GM19455 (cell line): Measurements from ENCODE around the gene CCNH.

Experiments used
- ATAC-seq: cut with Tn5 transposase; IDR thresholded peaks from one replicate; pipeline ENCODE4 v1.9.1; 2021; ENCODE audit not compliant: unreplicated experiment

The CCNH gene

DNA sequence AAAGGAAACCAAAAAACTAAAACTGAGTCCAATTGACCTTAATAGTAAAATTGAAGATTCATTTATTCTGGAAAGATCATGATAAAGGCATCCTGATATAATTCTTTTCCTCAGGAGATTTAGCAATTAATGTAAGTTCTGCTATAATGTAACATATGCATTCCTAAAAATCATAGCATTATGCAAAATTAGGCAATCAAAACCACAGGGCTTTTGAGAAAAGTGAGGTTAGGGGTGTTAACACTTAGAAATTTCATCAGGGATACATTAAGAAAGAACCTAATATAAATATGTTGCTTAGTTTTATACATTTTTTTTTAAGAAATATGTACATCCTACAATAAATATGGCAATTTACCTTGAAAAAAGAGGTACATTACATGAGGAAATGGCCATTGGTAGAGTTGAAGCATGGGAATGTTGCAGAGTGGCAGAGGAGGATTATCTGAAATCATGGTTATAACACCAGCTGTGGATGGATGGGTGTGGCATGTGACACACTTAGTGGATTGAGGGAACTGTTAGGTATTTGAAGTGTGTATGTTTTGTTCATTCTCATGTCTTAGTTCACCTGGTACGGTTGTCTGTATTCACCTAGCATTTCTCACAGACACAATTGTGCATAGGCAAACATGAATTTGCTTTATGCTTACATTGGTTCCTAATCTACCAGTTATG is 51.1 kb downstream of the CCNH start:
- ATAC-seq = no peak

DNA sequence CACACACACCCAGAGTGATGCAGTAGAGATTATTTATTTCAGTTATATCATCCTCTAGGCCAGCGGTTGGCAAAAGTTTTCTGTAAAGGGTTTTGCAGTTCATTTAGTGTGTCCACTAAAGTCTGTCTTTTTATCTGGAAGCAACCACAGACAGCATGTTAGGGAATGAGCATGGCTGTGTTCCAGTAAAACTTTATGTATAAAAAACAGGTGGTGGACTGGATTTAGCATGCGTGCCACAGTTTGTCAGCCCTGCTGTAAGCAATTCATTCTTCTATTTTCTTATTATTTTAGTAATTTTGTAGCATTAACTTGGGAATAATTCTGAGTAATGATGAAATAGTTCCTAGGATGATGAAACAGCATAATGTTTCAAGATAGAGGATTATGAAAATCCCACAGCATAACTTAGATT is 51.7 kb downstream of the CCNH start:
- no peak for ATAC-seq

DNA sequence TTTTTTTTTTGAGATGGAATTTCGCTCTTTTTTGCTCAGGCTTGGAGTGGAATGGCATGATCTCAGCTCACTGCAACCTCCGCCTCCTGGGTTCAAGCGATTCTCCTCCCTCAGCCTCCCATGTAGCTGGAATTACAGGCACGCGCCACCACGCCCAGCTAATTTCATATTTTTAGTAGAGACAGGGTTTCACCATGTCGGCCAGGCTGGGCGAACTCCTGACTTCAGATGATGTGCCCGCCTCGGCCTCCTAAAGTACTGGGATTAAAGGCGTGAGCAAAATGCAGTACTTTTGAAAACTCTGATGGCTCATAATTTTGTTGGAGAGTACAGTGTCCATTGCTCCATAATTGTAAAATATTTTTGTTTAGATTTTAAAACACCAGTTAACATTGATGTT is 52.6 kb downstream of the CCNH start:
- ATAC-seq = no peak

DNA sequence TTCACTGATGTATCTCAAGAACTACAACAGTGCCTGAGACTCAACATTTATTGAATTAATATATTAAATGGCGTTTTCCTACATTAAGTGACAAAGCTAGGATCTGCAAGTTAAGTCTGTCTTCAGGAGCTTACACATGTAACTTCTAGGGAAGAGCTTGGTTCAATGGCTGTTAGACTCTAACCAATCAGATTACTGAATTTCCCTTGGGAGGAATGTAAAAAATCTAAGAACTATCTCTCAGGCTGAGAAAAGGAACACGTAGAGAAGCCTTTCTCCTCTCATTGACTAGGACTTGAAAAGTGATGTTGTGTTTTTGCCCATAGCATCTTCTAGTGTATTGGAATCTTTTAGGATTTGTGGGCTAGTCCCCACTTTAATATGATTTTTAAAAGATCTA is 53.6 kb downstream of the CCNH start:
- no peak for ATAC-seq

DNA sequence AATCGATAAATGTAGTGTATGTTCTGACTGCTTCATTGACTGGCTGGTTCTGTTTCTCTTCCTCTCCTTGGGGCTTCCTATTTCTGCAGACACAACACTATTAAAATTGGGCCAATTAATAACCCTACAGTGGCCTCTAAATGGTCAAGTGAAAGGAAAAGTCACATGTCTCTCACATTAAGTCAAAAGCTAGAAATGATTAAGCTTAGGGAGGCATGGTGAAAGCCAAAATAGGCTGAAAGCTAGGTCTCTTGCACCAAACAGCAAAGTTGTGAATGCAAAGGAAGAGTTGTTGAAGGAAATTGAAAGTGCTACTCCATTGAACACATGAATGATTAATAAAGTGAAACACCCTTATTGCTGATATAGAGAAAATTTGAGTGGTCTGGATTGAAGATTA is 58.2 kb downstream of the CCNH start:
- no peak for ATAC-seq

DNA sequence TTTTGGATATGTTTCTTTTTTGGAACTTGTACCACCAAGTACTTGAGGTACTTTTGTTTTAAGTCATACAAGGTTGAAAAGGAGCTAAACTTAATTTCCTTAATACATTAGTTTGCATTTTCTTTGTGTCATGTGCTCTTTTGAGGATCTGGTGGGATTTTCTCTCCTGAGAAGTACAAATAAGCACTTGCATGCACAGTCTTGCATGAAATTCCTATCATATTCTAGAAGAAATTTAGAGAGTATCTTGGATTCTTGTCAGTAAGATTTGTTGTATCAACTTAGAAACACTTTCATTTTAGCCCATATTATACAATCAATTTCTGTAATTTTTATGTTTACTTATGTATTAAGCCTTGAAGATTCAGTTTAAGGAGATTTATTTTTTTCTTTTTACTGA is 64.9 kb downstream of the CCNH start:
- ATAC-seq = no peak

DNA sequence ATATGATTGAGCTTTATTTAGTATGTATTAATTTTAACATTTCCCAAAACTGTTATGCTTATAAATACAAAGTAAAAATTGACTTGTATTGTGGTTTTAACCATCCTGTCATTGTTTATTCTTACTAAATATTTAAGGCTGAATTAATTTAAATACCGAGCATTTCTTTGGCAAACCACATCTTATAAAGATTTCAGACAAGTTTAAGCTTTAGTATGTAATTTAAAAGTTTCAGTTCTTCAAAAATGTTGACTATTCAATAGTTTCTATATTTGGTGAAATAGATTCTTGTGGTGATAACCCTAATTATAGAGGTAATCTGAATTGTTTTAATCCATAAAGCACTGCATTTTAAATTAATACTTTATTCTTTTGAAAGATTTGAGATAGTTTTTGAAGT is 65.5 kb downstream of the CCNH start:
- ATAC-seq = no peak
